KMS-11 (cell line): ENCODE results near the gene TMEM131L.

Source experiments
- H2AFZ ChIP-seq: fragments of 200-600 bp; sonication (generic); 2 replicates; pipeline ENCODE4 v1.6.1; 2016; ENCODE audit warnings: antibody characterized with exemption, mixed run types, low read depth
- H3K27ac ChIP-seq: fragments of 200-600 bp; sonication (generic); 2 replicates; pipeline ENCODE4 v1.6.1; 2016; ENCODE audit warnings: mild to moderate bottlenecking, mixed run types
- H3K27me3 ChIP-seq: fragments of 200-600 bp; sonication (generic); 2 replicates; pipeline ENCODE4 v1.6.1; 2017; ENCODE audit warnings: mild to moderate bottlenecking, low read depth, mixed run types, moderate library complexity; ENCODE audit not compliant: insufficient read depth
- H3K36me3 ChIP-seq: fragments of 200-600 bp; sonication (generic); 2 replicates; pipeline ENCODE4 v1.6.1; 2017; ENCODE audit warnings: mild to moderate bottlenecking, mixed run types; ENCODE audit not compliant: insufficient read depth
- H3K4me1 ChIP-seq: fragments of 200-600 bp; sonication (generic); 2 replicates; pipeline ENCODE4 v1.6.1; 2016; ENCODE audit warnings: mild to moderate bottlenecking, low read depth, mixed run types; ENCODE audit not compliant: poor library complexity, severe bottlenecking
- H3K4me2 ChIP-seq: fragments of 200-600 bp; sonication (generic); 2 replicates; pipeline ENCODE4 v1.7.0; 2016; ENCODE audit warnings: mild to moderate bottlenecking, mixed run types
- H3K4me3 ChIP-seq: fragments of 200-600 bp; sonication (generic); IDR thresholded peaks from 2 replicates; pipeline ENCODE4 v1.6.1; 2017; ENCODE audit warnings: low read depth, low read length, mixed read lengths; ENCODE audit not compliant: insufficient read depth
- H3K79me2 ChIP-seq: fragments of 200-600 bp; sonication (generic); 2 replicates; pipeline ENCODE4 v1.6.1; 2016; ENCODE audit warnings: low read depth, mixed run types; ENCODE audit not compliant: insufficient read depth
- H3K9ac ChIP-seq: fragments of 200-600 bp; sonication (generic); 2 replicates; pipeline ENCODE4 v1.6.1; 2016; ENCODE audit warnings: mild to moderate bottlenecking, mixed run types
- H4K20me1 ChIP-seq: fragments of 200-600 bp; sonication (generic); 2 replicates; pipeline ENCODE4 v1.6.1; 2016; ENCODE audit warnings: mild to moderate bottlenecking, mixed run types; ENCODE audit not compliant: insufficient read depth
- CTCF ChIP-seq: fragments of 200-600 bp; sonication (generic); conservative IDR thresholded peaks from 2 replicates; pipeline ENCODE4 v1.6.1; 2017; ENCODE audit warnings: low read depth, mild to moderate bottlenecking, antibody characterized with exemption, low read length, moderate library complexity, mixed read lengths

Gene TMEM131L

GRCh38 chr4:153618833-153619232, 152.7 kb downstream of the TMEM131L start:
- H3K4me2 ChIP-seq = no peak overlapping the region
- H3K27me3 ChIP-seq = no peaks in the 10 kb centered on the region
- H2AFZ ChIP-seq = no peak overlapping the region
- H3K4me1 ChIP-seq = no peaks in the 10 kb centered on the region
- no peaks in the 10 kb centered on the region for H3K79me2 ChIP-seq
- H3K36me3 ChIP-seq = no peaks in the 10 kb centered on the region
- no peak overlapping the region for H3K4me3 ChIP-seq
- TF ChIP-seq CTCF = no peak
- no peaks in the 10 kb centered on the region for H4K20me1 ChIP-seq
- no peak overlapping the region for H3K9ac ChIP-seq
- H3K27ac ChIP-seq = no peak overlapping the region

DNA sequence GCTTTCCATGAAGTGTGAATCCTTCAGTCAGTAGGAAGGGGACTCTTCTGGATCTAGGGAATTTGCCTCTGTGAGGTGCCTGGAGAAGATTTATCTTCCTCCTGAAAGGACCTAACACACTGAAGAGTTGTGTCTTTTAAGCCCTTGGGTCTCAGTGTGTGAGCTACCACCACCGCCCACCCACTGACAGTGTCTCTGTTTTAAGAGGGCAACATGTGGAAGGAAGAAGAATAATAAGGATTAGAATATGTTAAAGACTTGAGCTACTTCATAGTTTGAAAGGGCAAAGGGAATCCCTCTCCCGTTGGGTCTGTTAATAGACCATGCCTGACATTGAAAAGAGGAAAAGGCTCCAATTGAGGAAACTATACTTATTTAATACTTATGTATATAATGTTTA, 153.7 kb downstream of the TMEM131L start:
- Histone ChIP-seq H3K9ac (no peak overlapping the region), H4K20me1 (no peaks in the 10 kb centered on the region), H3K27ac (no peak overlapping the region), H3K27me3 (no peaks in the 10 kb centered on the region), H3K4me1 (no peaks in the 10 kb centered on the region), H2AFZ (no peak overlapping the region), H3K4me3 (no peak overlapping the region), H3K79me2 (no peaks in the 10 kb centered on the region), H3K4me2 (no peak overlapping the region), H3K36me3 (no peaks in the 10 kb centered on the region)
- no peak for TF ChIP-seq CTCF

DNA sequence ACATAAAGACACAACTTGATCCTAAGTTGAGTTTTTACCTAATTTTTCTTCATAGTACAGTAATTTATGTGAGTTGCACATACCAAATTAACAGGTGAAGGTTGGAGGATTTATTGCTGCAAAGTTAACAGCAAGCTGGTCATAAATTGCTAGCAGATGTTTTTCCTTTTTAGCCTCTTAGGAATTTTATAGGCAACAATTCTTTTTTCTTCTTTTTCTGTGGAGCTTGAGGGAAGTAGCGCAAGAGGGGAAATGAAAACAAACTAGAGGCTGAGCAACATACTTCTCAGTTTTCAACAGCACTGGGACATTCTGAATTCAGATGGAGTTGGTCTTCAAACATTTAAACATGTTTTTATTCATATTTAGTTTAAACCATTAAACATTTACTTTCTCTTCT, 154.2 kb downstream of the TMEM131L start:
- no peaks in the 10 kb centered on the region for H3K4me1 ChIP-seq
- H3K27ac ChIP-seq = no peak overlapping the region

GRCh38 chr4:153622093-153622492, 155.9 kb downstream of the TMEM131L start:
- no peaks in the 10 kb centered on the region for H4K20me1 ChIP-seq
- no peak for TF ChIP-seq CTCF

More for the DNA sequence above, 154.2 kb downstream of the TMEM131L start:
- Histone ChIP-seq H3K79me2 (no peaks in the 10 kb centered on the region), H3K36me3 (no peaks in the 10 kb centered on the region), H2AFZ (no peak overlapping the region), H3K4me3 (no peak overlapping the region), H3K27me3 (no peaks in the 10 kb centered on the region), H3K9ac (no peak overlapping the region), H4K20me1 (no peaks in the 10 kb centered on the region), H3K4me2 (no peak overlapping the region)
- TF ChIP-seq CTCF = no peak

GRCh38 chr4:153622778-153623240, 156.6 kb downstream of the TMEM131L start:
- H3K4me2 ChIP-seq = no peak overlapping the region
- H4K20me1 ChIP-seq = no peaks in the 10 kb centered on the region

More at GRCh38 chr4:153622093-153622492, 155.9 kb downstream of the TMEM131L start:
- H3K9ac ChIP-seq = no peak overlapping the region
- H3K4me1 ChIP-seq = no peaks in the 10 kb centered on the region
- H3K79me2 ChIP-seq = no peaks in the 10 kb centered on the region
- no peaks in the 10 kb centered on the region for H3K27me3 ChIP-seq
- H3K36me3 ChIP-seq = no peaks in the 10 kb centered on the region
- no peak overlapping the region for H3K4me3 ChIP-seq
- no peak overlapping the region for H3K27ac ChIP-seq
- H2AFZ ChIP-seq = no peak overlapping the region
- no peak overlapping the region for H3K4me2 ChIP-seq

More at GRCh38 chr4:153622778-153623240, 156.6 kb downstream of the TMEM131L start:
- H3K9ac ChIP-seq = no peak overlapping the region
- no peaks in the 10 kb centered on the region for H3K4me1 ChIP-seq
- H3K27ac ChIP-seq = no peak overlapping the region
- no peaks in the 10 kb centered on the region for H3K36me3 ChIP-seq
- H3K27me3 ChIP-seq = no peaks in the 10 kb centered on the region
- no peak overlapping the region for H3K4me3 ChIP-seq
- no peak for TF ChIP-seq CTCF
- H2AFZ ChIP-seq = no peak overlapping the region
- no peaks in the 10 kb centered on the region for H3K79me2 ChIP-seq
